T-helper 2 cell (primary cell): ENCODE results near the gene TARP.
A peak's percentile ranks its signal among the peaks of the same experiment; 100 is the strongest.

Experiments
- DNase-seq, 5 experiments: peaks; one replicate each; pipeline versions ENCODE4 v3.0.0 to v3.0.0-alpha.2; 2012 to 2022

Gene TARP

DNA sequence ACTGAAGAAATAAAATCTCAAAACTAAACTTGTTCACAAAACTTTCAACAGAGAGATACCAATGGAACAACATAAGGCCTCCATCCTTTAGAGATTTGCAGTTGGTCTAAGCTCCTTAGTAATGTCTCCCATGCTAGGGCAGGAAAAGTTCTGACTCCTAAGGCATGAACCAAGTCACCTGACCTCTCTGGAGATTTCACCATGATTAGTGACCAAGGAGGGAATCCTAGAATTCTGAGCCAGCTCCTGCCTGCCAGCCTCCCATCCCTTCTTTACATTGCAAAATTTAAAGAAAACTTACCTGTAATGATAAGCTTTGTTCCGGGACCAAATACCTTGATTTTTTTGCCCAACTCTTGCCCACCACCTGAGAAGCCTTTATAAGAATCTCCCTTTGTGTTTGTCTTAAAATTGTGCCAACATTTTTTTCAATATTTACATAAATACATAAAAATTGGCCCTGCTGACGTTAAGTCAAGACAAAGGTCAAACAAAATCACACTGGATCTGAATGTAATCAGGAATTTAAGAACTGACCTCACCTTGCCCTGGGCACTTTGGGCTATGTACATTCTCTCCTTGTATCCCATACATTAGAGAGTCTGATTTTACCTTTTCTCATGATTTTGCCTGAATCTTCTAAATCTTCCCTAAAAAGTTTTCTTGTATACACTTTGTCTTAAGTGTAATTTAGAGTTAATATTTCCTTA is at the start of gene TARP:
TSS of gene TARP (minus strand) at position 351 of the 710 bp plus-strand sequence.
- DNase-seq = no peak

DNA sequence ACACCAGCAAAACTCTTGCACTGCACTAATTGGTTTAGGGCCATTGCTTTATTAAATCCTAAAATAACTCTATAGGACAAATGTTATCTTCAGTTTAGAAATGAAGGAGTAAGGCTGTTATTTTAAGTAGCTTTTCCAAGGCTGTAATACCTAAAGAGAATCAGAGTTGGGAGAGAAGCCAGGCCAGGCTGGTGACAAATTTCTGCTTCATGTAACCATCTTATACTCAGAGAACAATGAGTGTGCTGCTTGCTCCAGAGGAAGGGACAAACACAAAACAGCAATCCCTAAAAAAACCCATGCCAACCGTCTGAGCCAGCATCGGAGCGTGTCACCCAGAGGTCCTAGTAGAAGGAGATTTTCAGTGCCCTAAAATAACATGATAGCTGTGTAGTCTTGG is 49.7 kb upstream of the TARP start:
- no peak for DNase-seq

DNA sequence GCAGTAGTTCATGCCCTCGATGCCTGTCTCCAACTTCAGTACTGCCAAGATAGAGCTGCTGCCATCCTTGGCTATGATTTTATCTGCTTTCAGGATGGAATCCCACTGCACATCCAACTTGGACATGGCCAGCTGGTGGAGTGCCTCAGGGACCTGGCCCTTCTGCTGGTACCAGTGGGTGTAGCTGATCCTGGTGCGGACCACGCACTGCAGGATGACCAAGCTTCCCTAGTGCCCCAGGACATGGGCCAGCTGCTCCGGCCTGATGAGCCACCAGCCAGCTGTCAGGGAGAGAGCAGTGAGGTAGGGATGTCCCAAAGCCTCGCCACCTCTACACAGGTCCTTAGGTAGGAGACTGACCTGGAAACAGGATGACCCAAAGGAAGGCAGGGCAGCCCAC is 49.0 kb upstream of the TARP start:
- no peak for DNase-seq

DNA sequence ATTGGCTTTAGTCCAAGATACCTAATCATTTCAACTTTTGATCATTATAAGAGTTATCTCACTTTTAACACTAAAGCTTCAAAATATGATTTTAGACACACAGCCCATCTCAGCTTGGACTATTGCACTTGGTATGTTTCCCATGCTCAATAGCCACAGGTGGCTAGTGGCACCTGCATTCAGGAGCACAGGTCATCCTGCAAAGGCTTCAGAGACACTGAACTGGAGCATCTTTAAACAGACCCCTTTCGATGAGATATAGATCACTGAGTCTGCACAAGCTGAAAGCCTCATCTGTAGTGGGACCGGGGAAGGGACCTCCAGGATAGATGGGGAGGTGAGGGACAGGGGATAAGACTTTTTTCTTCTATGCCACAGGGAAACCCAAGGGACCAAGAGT is 48.5 kb upstream of the TARP start:
- no peak for DNase-seq

- DNase-seq = no peak
Observed at GRCh38 chr7:38321515-38321944, 48.1 kb upstream of the TARP start.

DNA sequence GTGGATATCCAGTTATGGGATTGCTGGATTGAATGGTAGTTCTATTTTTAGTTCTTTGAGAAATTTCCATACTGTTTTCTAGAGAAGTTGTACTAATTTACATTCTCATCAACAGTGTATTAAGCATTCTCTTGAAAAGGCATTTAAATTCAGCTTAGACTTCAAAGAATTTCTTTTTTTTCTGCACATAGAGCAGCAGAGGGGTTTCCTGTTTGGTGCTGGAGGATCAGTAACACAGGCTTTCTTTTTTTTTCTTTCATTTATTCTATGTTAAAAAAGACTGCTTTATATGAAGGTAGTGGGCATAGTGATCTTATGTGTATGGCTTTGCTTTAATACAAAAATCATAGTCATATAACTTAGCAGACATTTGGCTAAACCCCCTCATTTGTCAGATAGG is 47.6 kb upstream of the TARP start:
- DNase-seq = no peak

DNA sequence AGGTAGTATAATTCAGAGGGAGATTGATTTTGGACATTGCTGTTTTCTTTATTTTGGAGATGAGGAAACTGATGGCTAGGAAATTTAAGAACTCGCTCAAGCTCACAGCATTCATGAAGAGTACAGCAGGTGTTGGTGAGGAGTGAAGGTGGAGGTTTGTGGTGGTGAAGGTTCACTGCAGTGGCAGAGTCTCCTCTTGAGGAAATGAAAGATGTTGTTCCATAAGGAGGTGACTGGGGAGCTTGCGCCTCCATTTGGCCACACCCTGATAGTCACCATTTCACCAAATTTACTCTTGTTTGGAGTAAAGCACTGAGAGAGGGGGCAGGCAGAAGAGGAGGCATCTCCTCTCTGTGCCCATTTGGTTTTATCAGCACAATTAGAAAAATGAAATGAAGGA is 46.4 kb upstream of the TARP start:
- DNase-seq = no peak

GRCh38 chr7:38318803-38319416 is 45.5 kb upstream of the TARP start:
- DNase-seq = peak in 1 of 5 experiments; percentile 61

- DNase-seq = no peak
Observed at GRCh38 chr7:38318241-38318640, 44.8 kb upstream of the TARP start.

GRCh38 chr7:38317515-38317914 is 44.1 kb upstream of the TARP start:
- peak in 1 of 5 experiments; percentile 68 for DNase-seq

- DNase-seq = no peak
Observed at GRCh38 chr7:38316733-38317360, 43.4 kb upstream of the TARP start.

DNA sequence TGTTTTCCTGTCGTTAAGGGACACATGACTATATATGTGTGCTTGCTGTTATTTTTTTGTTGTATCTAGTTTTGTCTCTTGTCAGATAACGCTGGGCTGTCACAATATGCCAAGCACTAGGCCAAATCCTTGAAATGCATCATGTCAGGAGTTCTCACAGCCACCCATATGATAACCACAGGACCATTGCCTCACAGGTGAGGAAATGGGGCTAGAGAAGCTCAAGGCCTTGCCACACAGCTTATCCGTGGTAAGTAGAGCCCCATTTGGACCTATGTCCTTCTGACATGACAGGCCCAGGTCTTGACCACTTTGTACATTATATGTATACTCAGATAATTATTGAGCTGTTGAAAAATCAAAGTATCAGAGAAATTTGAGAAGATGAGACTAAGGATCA is 42.0 kb upstream of the TARP start:
- no peak for DNase-seq

- DNase-seq = no peak
Observed at GRCh38 chr7:38312821-38313220, 39.4 kb upstream of the TARP start.

DNA sequence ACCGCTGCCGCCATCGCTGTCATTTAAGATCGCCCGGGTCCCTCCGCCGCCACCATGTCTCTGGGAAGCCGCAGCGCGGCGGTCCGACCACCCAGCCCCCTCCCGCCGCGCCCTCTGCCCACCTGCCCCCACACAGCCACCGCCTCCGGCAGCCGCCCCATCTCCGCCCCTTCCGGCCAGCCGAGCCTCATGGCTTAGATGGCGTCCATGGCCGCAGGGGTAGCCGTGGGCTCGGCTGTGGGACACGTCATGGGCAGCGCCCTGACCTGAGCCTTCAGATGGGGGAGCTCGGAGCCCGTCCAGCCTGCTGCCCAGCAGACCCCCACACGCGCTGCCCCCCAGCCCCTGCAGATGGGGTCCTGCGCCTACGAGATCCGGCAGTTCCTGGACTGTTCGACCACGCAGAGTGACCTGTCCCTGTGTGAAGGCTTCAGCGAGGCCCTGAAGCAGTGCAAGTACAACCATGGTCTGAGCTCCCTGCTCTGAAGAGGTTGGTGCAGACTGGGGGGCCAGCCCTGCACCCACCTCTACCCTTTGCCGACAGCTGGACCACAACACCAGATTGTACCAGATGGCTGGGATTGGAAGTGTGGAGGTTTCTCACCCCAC is 38.0 kb upstream of the TARP start:
- no peak for DNase-seq

DNA sequence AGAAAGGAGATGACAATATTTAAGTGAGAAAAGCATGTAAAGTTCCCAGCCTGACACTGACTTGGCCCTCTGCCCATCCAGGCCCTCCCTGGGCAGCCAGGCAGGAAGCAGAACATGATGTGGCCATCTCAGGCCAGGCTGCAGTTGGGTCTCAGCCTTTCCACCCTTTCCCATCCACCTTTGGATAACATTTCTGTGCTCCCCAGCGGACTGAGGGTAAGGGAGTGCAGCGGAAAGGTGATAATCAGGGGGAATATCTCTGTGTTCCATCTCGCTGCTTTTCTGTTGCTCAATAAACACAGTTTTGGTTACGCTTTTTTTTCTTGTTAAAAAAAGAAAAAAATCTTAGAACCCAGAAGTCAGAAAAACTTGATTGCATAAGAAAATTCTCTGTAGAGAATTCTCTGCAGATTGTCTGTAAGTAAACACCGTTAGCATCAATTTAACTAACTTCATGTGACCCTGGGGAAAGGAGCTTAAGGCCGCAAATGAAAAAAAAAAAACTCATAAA is 37.2 kb upstream of the TARP start:
- no peak for DNase-seq

GRCh38 chr7:38309555-38309954 is 36.1 kb upstream of the TARP start:
- DNase-seq = peak in 2 of 5 experiments; percentile 6 to 50

- no peak for DNase-seq
Observed at GRCh38 chr7:38308140-38308539, 34.7 kb upstream of the TARP start.

DNA sequence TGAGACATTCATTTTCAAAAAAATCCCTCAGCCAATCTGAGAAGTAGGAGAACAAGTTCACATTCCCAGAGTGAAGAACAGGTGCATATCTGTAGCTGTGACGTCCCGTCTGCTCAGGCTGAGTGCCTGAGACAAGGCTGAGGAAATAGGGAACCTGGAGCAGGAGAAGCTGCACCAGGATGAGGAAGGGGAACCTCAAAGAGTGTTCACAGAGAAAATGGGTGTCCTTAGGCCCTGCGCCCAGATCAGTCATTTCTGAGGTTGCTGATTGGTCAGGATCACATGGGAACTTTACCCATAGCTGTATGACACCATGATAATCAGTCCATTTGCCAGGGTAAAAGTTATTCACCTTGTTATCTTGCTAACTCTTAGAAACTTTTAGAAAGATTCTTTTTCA is 34.2 kb upstream of the TARP start:
- no peak for DNase-seq

GRCh38 chr7:38306914-38307313 is 33.5 kb upstream of the TARP start:
- peak in 2 of 5 experiments; percentile 66 to 92 for DNase-seq

DNA sequence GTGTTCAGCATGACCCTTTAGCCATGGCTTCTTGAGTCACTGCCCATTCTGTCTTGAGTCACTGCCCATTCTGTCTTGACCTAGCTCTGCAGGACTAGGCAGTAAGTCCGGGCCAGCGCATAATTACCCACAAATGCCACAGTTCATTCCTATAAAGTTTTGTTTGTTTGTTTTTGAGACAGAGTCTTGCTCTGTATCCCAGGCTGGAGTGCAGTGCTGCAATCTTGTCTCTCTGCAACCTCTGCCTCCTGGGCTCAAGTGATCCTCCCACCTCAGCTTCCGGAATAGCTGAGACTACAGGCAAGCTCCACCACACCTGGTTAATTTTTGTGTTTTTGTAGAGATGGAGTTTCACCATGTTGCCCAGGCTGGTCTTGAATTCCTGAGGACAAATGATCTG is 32.7 kb upstream of the TARP start:
- peak in 1 of 5 experiments; percentile 69 for DNase-seq

DNA sequence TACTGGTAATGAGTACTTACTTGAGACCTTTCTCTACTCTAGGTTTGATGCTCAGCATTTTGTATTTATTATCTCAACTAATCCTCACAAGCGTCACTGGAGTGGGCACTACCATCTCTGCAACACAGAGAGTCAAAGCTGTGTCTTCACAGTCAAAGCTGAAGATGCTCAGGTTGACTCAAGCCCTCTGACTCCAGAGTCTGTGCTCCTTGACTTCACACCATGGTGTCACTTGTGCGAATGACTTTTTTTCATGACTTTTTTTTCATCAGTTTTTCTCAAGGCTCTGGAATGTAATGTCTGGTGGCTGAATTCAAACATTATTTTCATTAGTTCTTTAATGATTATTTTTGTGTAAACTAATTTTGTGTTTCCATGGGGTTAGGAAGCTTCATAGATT is 30.4 kb upstream of the TARP start:
- DNase-seq = peak in 1 of 5 experiments; percentile 59

GRCh38 chr7:38300175-38300574 is 26.7 kb upstream of the TARP start:
- DNase-seq = peak in 1 of 5 experiments; percentile 56

DNA sequence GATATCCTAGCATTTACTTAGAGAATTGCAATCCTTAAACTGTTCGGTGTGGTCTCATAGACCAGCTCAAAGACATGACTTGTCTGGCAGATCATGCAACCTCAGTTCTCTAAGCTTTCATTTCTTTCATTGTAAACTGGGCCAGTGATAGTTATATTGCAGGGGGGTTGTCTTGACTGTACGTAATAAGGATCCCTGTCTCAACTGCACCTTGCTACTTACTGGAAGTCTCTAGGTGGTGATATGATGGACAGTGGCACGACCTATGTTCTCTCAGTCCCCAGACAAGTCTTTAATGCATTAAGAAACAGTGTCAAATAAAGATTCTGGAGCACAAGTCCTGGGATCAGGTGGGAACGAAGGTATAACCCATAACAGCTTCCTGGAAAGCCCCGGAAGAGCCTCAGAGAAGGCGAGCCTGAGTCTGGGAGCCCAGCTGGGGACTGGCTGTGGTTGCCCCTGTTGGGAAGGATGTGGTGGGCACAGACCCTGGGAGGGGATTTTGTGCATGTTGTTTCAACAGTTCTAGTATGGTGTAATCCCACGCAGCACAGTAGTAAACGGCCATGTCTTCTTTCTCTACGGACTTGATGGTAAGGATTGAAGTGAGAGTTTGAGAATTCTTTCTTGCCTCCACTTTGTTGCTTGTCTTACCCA is 26.0 kb upstream of the TARP start:
- DNase-seq = no peak
